CD4-positive, alpha-beta memory T cell (primary cell): Measurements from ENCODE around the gene B4GALNT2. TPM values are rescaled to one million over a fixed set of nuclear protein-coding genes. Genes with fewer than 3 reads are reported as not detected.

Source experiments
- polyA plus RNA-seq, 2 donors: library from polyadenylated mRNA; unstranded; fragments of 300-500 nt; fragmentation: Illumina TruSeq; gene quantifications; one replicate each; pipeline ENCODE4 v1.2.3, GENCODE V29; 2021
- total RNA-seq, 2 experiments: library from RNA; stranded (reverse); gene quantifications; one replicate each; pipeline ENCODE4 v1.2.3, GENCODE V29; 2021

Gene B4GALNT2
- total and polyA plus RNA-seq, 4 experiments from 2014 or later: 0.06 TPM; not detected in 2

Other genes with a start within 250 kb of the B4GALNT2 start
- gene ATP5MC1, start 240.0 kb upstream of the B4GALNT2 start, total RNA-seq: 10 to 100 TPM; 28.6 to 30.6 TPM
- 100 to 1,000 TPM; 137 to 173 TPM for gene ATP5MC1, start 240.0 kb upstream of the B4GALNT2 start, polyA plus RNA-seq
- gene UBE2Z, start 224.4 kb upstream of the B4GALNT2 start, total RNA-seq: 100 to 1,000 TPM in 1 of 2 experiments, 10 to 100 TPM in 1; 98.4 to 105 TPM
- gene UBE2Z, start 224.4 kb upstream of the B4GALNT2 start, polyA plus RNA-seq: 10 to 100 TPM; 69.8 to 76.7 TPM
- 10 to 100 TPM; 55.6 to 59.4 TPM for gene SNF8, start 187.9 kb upstream of the B4GALNT2 start, total RNA-seq
- 100 to 1,000 TPM; 106 to 115 TPM for gene SNF8, start 187.9 kb upstream of the B4GALNT2 start, polyA plus RNA-seq
- not detected for gene GIP, start 164.2 kb upstream of the B4GALNT2 start, total RNA-seq
- not detected for gene GIP, start 164.2 kb upstream of the B4GALNT2 start, polyA plus RNA-seq
- gene IGF2BP1, start 135.4 kb upstream of the B4GALNT2 start, total RNA-seq: not detected
- not detected for gene IGF2BP1, start 135.4 kb upstream of the B4GALNT2 start, polyA plus RNA-seq
- gene GNGT2, start 77.8 kb downstream of the B4GALNT2 start, total RNA-seq: 1 to 10 TPM; 2.9 to 3.3 TPM
- 1 to 10 TPM; 6.9 to 8.2 TPM for gene GNGT2, start 77.8 kb downstream of the B4GALNT2 start, polyA plus RNA-seq
- 10 to 100 TPM in 1 of 2 experiments, 1 to 10 TPM in 1; 9.5 to 11.5 TPM for gene ABI3, start 77.9 kb downstream of the B4GALNT2 start, total RNA-seq
- 10 to 100 TPM; 14.3 to 24.5 TPM for gene ABI3, start 77.9 kb downstream of the B4GALNT2 start, polyA plus RNA-seq
- gene PHOSPHO1, start 98.0 kb downstream of the B4GALNT2 start, total RNA-seq: not detected
- under 1 TPM; 0.10 to 0.29 TPM for gene PHOSPHO1, start 98.0 kb downstream of the B4GALNT2 start, polyA plus RNA-seq
- 10 to 100 TPM; 64.2 to 68.6 TPM for gene ZNF652, start 229.5 kb downstream of the B4GALNT2 start, total RNA-seq
- gene ZNF652, start 229.5 kb downstream of the B4GALNT2 start, polyA plus RNA-seq: 10 to 100 TPM; 13.1 to 28.4 TPM